Activated CD8-positive, alpha-beta memory T cell treated with anti-CD3 and anti-CD28 coated beads, Interleukin-2, amount 50 U/mL, for 1 hour (primary cell): ENCODE measurements around the gene AOAH.

Source experiments
- DNase-seq: peaks from one replicate; pipeline ENCODE4 v3.0.0-alpha.2; 2020; ENCODE audit errors: extremely low read depth

The AOAH gene

GRCh38 chr7:36547416-36547815 is 176.9 kb downstream of the AOAH start:
- no peak for DNase-seq

GRCh38 chr7:36546331-36546730 is 178.0 kb downstream of the AOAH start:
- DNase-seq = no peak

GRCh38 chr7:36545291-36545690 is 179.0 kb downstream of the AOAH start:
- no peak for DNase-seq

- no peak for DNase-seq
These were observed 186.2 kb downstream of the AOAH start for GRCh38 chr7:36538126-36538525.

- no peak for DNase-seq
These were observed 188.2 kb downstream of the AOAH start for GRCh38 chr7:36535866-36536664.

- no peak for DNase-seq
These were observed 190.6 kb downstream of the AOAH start for GRCh38 chr7:36533717-36534116.

- DNase-seq = no peak
These were observed 191.3 kb downstream of the AOAH start for GRCh38 chr7:36532981-36533499.

GRCh38 chr7:36531951-36532350 is 192.3 kb downstream of the AOAH start:
- DNase-seq = no peak

GRCh38 chr7:36530456-36530855 is 193.8 kb downstream of the AOAH start:
- DNase-seq = no peak

- DNase-seq = no peak
These were observed 196.8 kb downstream of the AOAH start for GRCh38 chr7:36527549-36527913.

- no peak for DNase-seq
These were observed 197.3 kb downstream of the AOAH start for GRCh38 chr7:36526863-36527548.

- no peak for DNase-seq
These were observed 200.8 kb downstream of the AOAH start for GRCh38 chr7:36523371-36524101.

GRCh38 chr7:36522453-36523007 is 201.8 kb downstream of the AOAH start:
- no peak for DNase-seq

GRCh38 chr7:36521911-36522310 is 202.4 kb downstream of the AOAH start:
- DNase-seq = no peak

- DNase-seq = no peak
These were observed 203.2 kb downstream of the AOAH start for GRCh38 chr7:36521133-36521532.

GRCh38 chr7:36515847-36516246 is 208.4 kb downstream of the AOAH start:
- DNase-seq = no peak

- DNase-seq = no peak
These were observed 209.7 kb downstream of the AOAH start for GRCh38 chr7:36514289-36515243.

GRCh38 chr7:36513393-36513792 is 210.9 kb downstream of the AOAH start:
- no peak for DNase-seq

- no peak for DNase-seq
These were observed 211.7 kb downstream of the AOAH start for GRCh38 chr7:36512616-36513015.

GRCh38 chr7:36509962-36510361 is 214.3 kb downstream of the AOAH start:
- no peak for DNase-seq
